GM21717 (cell line): Measurements from ENCODE around the gene DCC.

ENCODE experiments used
- ATAC-seq: cut with Tn5 transposase; IDR thresholded peaks from one replicate; pipeline ENCODE4 v1.9.1; 2021; ENCODE audit warnings: mild to moderate bottlenecking, moderate library complexity; ENCODE audit not compliant: unreplicated experiment

Gene DCC

GRCh38 chr18:52489396-52490306 is 149.7 kb downstream of the DCC start:
- ATAC-seq: no peak

GRCh38 chr18:52496426-52496825 is 156.4 kb downstream of the DCC start:
- ATAC-seq: no peak

GRCh38 chr18:52499016-52499415 is 159.0 kb downstream of the DCC start:
- no peak for ATAC-seq

GRCh38 chr18:52499644-52500043 is 159.6 kb downstream of the DCC start:
- ATAC-seq: no peak

GRCh38 chr18:52504589-52504988 is 164.6 kb downstream of the DCC start:
- no peak for ATAC-seq

GRCh38 chr18:52510139-52510538 is 170.1 kb downstream of the DCC start:
- ATAC-seq: no peak

GRCh38 chr18:52518086-52518485 is 178.1 kb downstream of the DCC start:
- ATAC-seq: no peak

- no peak for ATAC-seq
Observed at GRCh38 chr18:52519021-52519420, 179.0 kb downstream of the DCC start.

- ATAC-seq: no peak
Observed at GRCh38 chr18:52523566-52523965, 183.6 kb downstream of the DCC start.

- no peak for ATAC-seq
Observed at GRCh38 chr18:52531836-52532235, 191.8 kb downstream of the DCC start.

- ATAC-seq: no peak
Observed at GRCh38 chr18:52536039-52536438, 196.0 kb downstream of the DCC start.

- no peak for ATAC-seq
Observed at GRCh38 chr18:52537261-52537660, 197.3 kb downstream of the DCC start.

- no peak for ATAC-seq
Observed at GRCh38 chr18:52541056-52541455, 201.1 kb downstream of the DCC start.

GRCh38 chr18:52544086-52544485 is 204.1 kb downstream of the DCC start:
- no peak for ATAC-seq

GRCh38 chr18:52546686-52547346 is 206.8 kb downstream of the DCC start:
- no peak for ATAC-seq

- no peak for ATAC-seq
Observed at GRCh38 chr18:52553441-52553840, 213.4 kb downstream of the DCC start.

- no peak for ATAC-seq
Observed at GRCh38 chr18:52554180-52554579, 214.2 kb downstream of the DCC start.

GRCh38 chr18:52567360-52567759 is 227.4 kb downstream of the DCC start:
- no peak for ATAC-seq

- ATAC-seq: no peak
Observed at GRCh38 chr18:52569492-52569891, 229.5 kb downstream of the DCC start.

- ATAC-seq: no peak
Observed at GRCh38 chr18:52570975-52571374, 231.0 kb downstream of the DCC start.

- no peak for ATAC-seq
Observed at GRCh38 chr18:52572036-52573000, 232.3 kb downstream of the DCC start.
